GM20431 (cell line): ENCODE data around the gene BPI.
"Not testable (repeated sequence)": the region's sequence is repeated elsewhere in the genome, so short reads cannot be mapped to it uniquely, and the experiment has no call there.

Experiments used
- in situ Hi-C: fragments of 300-500 bp; cut with MseI, MboI; formaldehyde crosslinking; loops from one replicate; pipeline ENCODE4 v1.15.0; 2020; ENCODE audit warnings: low sequenced_read_pairs; ENCODE audit not compliant: unreplicated experiment

Gene BPI

DNA sequence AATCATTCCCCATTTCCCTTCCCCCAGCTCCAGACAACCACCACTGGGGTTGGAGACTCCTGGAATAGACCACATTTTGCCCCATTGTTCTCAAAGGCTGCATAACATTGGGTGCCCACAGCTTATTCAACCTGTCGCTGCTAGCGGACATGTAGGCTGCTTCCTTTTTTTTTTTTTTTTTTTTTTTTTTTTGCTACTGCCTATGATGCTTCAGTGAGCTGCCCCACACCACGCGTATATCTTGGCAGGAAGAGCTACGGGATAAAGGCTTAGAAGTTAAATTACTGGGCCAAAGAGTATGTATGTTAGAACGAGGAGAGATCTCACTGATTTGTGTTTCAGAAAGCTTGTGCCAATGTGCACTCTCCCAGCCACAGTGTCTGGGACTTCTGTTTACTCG, 49.4 kb downstream of the BPI start:
- in situ Hi-C loops, result no loop called here

DNA sequence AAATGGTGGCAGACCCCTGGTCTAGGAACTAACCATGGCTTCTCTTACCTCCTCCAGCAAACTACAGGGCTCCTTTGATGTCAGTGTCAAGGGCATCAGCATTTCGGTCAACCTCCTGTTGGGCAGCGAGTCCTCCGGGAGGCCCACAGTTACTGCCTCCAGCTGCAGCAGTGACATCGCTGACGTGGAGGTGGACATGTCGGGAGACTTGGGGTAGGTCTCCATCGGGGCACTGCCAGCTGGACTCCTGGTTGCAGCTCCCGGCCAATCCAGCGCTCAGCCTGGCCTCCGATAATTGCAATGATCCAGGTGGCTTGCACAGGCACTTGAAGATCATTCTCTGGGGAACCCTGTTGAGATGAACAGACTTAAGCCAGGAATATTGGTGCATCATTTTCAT, 50.3 kb downstream of the BPI start:
- in situ Hi-C loops, result no loop called here

DNA sequence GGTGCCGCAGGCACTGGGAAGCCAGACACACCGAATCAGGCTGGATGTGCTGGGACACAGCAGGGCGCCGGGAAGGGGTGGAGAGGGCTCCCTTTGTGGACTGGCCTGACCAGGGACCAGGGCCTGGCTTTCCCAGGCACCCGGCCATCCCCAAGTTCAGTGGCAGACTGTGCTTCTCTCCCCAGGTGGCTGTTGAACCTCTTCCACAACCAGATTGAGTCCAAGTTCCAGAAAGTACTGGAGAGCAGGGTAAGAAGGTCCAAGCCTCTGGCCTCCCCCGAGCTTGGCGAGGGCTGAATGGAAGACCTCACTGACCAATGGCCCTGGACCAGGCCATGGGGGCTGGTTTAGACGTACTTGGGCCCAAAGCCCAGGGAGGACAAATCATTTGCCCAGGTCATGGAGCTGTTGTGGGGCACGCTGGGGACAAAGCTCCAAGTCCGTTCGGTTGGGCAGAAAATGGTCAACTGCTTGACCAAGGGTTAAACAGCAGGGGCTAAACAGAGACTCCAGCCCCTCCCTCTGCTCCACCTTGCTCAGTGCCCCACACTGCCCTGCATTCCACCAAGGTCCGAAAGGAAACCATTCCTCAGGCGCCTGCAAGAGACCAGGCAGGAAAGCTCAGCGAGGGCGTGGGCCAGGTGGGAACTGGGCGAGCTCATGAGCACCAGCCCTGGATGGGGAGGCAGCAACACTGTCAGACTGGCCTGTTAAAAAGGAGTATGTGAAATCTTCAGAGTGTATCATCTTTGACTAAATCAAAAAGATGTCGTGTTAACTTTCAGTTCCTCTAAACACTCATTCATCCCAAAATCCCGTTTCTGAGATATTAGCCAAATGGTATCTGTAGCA, 51.4 kb downstream of the BPI start:
- in situ Hi-C loops, result no loop called here

DNA sequence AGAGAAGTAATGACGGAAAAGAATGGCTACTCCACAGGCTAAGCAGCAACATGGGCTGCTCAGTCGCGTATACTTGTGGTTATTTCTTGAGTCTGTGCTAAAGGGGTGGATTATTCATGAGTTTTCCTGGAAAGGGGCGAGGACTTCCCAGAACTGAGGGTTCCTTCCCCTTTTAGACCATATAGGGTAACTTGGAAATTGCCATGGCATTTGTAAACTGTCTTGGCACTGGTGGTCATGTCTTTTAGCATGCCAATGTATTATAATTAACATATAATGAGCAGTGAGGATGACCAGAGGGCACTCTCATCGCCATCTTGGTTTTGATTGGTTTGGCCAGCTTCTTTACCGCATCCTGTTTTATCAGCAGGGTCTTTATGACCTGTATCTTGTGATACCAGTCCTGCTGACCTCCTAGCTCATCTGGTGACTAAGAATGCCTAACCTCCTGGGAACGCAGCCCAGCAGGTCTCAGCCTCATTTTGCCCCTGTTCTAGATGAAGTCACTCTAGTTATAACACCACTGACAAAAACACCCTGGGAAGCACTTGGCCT, 53.8 kb downstream of the BPI start:
- in situ Hi-C loops, result no loop called here

DNA sequence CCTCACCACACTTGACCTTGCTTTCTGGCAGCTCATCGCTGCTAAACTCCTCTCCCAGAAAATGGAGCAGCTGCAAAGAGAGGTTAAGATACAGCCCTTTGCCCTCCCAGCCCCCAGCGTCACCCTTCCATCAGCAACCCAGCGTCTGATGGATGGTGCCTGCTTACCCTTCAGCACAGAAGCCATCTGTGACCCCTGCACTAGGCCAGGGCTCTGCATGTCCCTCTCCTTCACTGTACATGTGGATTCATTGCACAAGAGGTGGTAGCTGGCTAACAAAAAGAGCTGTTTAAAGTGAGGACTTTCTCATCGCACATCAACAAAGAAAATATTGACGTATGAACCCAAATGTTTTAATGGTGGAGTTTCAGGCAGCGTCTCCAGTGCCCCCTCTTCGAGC, 54.6 kb downstream of the BPI start:
- in situ Hi-C loops, result no loop called here

DNA sequence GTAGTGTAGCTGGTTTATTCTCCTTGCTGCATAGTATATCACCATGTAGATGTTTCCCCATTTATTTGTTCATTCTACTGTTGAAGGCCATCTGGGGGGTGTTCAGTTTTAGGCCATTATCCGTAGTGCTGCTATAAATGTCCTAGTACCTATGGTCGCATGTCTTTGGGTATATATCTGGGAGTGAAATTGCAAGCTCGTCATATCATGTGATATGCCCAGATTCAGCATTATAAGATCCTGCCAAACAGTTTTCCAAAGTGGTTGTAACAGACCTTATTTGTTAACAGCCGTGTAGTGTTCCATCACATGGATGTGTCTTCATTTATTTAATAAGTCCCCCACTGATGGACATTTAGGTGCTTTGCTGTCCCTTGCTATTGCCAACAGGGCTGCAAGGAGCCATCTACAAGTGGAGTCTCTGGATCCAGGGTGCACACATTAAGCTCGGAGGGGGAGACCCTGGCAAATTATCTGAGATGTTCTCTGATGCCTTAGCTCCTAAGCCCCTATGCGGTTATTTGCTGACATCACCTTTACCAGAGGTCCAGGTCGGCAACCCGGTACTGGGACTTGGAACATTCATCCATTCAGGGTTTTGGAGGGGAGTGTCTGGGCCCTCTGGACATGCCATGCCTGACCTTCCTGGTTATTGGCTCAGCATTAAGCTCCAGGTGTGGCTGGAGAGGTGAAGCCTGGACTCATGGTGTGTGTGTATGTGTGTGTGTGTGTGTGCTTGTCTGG, 59.2 kb downstream of the BPI start:
- in situ Hi-C loops, result no loop called here

DNA sequence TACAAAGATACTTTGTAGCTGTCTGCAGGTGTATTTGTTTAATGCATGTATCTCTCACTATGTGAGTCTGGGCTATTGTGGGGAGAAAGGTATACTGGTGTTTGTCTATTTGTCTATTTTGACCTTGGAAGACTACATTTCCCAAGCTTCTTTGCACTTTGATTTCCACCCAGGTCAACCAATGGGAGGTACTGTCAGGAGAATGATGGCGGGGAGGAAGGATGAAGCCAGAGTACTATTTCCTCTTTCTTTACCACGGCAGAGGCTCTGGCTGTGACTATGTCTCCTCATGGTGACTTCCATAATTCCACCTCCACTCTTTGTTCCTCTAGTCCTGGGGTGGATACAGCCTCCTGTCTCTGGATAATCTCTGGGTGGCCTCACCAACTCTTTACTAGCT, 65.4 kb downstream of the BPI start:
- in situ Hi-C loops, result no loop called here

DNA sequence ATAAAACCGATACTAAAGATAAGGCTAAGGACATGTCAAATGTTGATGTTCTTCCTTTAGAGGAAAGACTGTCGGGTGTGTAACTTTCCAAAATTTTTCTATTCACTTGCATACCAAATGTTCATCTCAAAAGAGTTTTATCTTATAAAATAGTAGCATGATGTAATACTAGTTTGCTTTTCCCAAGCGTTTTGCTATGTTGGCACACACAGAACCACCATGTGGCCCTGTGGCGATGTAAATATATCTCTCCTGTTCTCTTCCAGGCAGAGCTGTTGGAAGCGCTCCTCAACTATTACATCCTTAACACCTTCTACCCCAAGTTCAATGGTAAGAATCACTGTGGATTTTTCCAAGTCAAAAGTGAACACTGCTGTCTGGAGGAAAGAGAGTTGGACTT, 68.8 kb downstream of the BPI start:
- in situ Hi-C loops, result no loop called here

DNA sequence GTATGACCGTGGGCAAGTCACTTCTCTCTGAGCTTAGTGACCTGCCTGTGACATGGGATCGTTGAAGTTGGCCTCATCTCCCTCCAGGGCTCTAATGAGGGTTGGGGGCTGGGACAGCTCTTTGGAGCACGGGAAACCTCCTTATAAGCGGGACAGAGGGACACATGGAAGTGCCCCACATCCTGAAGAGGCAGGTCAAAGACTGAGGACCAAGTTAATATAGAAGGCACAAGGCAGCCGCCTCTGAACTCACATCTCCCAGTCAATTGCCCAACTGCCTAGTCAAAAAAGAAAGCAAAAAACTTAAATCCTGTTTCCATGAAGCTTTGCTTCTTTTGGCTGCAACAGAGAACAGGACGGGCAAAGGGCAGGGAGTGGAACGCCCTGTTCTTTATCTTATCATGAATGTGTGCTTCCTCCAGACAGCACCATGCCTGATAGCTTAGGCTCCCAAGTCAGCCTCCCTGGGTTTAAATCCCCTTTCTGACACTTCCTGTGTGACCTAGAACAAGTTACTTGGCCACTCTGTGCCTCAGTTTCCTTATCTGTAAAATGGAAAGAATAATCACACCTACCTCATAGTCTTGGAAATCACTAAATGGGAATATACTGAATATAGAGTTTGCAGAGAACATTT, 69.4 kb downstream of the BPI start:
- in situ Hi-C loops, result no loop called here

DNA sequence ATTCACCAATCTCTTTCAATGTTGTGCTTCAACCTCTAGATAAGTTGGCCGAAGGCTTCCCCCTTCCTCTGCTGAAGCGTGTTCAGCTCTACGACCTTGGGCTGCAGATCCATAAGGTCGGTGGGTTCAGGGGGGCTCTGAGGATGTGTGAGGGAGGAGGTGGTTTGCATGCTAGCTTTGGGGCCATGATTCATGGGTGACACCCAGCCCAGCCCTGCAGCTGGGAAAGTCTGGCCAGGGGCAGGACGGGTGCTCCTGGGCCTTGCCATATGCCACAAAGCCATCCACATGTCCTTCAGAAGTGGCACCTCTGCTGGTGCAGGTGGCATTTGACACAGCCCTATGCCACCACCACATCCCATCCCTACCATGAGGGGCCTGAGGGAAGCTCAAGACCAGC, 69.9 kb downstream of the BPI start:
- in situ Hi-C loops, result no loop called here

DNA sequence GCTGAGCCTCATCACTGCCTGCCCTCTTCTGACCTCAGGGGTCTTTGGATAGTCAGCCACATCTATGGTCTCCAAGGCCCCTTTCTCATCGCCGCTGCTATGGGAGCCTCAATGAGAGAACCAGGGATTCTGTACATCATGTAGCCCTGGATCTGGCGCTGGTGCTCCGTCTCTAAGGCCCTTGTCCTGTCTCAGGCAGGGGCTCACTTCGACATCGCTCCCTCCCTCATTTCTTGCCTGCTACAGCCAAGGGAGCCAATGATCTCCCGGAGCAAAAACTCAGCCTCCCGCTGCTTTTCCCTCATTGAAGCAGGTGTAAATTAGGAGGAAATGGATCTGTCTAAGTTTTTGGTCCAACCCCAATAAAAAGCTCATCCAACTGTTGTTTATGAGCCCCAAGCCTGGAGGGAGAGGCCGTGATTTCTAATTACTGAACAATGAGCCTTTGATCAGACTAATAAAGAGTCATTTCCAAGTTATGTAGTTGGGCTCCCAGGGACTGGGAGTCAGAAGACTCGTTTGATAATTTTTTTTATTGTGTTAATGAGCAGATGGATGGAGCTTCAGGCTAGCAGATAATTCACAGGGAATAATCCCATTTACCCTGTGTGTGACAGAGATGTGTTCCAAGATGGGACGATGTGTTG, 73.2 kb downstream of the BPI start:
- in situ Hi-C loops, result no loop called here

DNA sequence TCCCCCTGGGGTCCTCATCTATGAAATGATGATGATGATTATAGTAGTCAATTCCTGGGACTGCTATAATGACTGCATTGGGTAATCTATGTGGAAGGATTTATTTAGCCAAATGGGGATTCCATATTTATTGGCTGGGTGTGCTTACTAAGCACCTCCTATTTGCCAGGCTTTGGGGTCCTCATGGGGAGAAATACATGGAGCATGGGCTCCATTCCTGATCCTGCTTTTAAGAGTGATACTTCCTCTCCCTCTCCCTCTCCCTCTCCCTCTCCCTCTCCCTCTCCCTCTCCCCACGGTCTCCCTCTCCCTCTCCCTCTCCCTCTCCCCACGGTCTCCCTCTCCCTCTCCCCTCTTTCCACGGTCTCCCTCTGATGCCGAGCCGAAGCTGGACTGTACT, 73.9 kb downstream of the BPI start:
- in situ Hi-C loops, result not testable (repeated sequence)

DNA sequence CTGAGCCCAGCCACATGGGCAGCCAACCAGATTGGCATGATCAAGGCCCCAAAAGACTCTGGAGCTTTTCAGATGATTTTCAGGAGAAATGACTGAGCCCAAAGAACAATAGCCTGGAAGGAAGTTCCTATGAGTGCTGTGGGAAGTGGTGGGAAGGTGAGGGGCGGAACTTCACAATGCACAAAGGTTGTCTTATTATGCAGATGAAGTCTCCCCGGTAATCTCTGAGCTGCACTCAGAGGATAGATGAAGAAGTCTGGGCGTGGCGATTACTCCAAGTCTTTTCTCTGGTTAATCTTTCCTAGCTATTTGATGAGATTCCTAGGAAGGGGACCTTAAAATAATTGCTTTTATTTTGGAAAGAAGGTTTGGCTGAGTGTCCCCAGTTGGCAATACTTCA, 79.2 kb downstream of the BPI start:
- in situ Hi-C loops, result no loop called here

DNA sequence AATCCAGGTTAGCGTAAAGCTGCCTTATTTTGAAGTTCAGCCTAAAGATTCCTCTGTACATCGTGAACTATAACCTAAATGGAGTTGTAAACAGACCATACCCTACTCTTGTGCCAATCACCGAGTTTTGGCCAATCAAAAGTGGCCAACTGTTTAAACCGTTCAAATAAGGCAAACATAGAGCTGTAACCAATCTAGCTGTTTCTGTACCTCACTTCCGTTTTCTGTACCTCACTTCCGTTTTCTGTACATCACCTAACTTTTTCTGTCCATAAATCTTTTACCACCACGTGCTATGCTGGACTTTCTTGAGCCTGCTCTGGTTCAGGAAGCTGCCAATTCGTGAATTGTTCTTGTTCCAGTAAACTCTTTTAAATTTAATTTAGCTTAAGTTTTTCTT, 82.0 kb downstream of the BPI start:
- in situ Hi-C loops, result no loop called here

DNA sequence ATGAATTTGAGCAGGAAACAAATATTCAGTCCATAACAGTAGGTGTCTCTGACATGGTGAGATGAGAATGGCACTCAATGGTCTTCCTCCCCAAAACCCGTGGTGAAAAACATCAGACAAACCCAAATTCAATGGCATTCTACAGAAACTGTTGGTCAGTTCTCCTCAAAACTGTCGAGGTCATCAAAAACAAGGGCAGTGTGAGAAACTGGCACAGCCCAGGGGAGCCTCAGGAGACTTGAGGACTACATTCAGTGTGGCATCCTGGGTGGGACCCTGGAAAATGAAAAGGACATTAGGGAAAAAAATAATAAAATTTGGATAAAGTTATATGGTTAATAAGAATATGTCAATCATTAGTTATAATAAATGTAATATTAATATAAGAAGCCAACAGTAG, 82.9 kb downstream of the BPI start:
- in situ Hi-C loops, result no loop called here
